HEK293T (cell line): Measurements from ENCODE around the gene BTN1A1.
"Not testable (repeated sequence)": the region's sequence is repeated elsewhere in the genome, so short reads cannot be mapped to it uniquely, and the experiment has no call there.

ENCODE experiments used
- CTCF ChIA-PET: fragments of 350-600 bp; formaldehyde crosslinking; extraction: SDS; loops from one replicate; lab custom pipeline; 2021; ENCODE audit warnings: antibody characterized with exemption, inconsistent platforms; lab: Yijun Ruan, JAX
- POLR2A ChIA-PET: fragments of 350-600 bp; formaldehyde crosslinking; extraction: SDS; loops from one replicate; lab custom pipeline; 2020; ENCODE audit warnings: antibody characterized with exemption, inconsistent platforms; lab: Yijun Ruan, JAX
- DNase-seq: peaks from one replicate; pipeline ENCODE4 v3.0.0; 2012; ENCODE audit warnings: mixed read lengths; ENCODE audit errors: extremely low spot score
- ARNT ChIP-seq: fragments of 450-650 bp; IDR thresholded peaks from 2 replicates; pipeline ENCODE4 v1.6.1; 2017; ENCODE audit warnings: mild to moderate bottlenecking
- BHLHE40 ChIP-seq: fragments of 450-650 bp; IDR thresholded peaks from 2 replicates; pipeline ENCODE4 v1.6.1; 2016; ENCODE audit warnings: mild to moderate bottlenecking, moderate library complexity, borderline replicate concordance
- CTBP1 ChIP-seq: fragments of 450-650 bp; IDR thresholded peaks from 2 replicates; pipeline ENCODE4 v1.6.1; 2016; ENCODE audit warnings: borderline replicate concordance
- ELF4 ChIP-seq: fragments of 450-650 bp; IDR thresholded peaks from 2 replicates; pipeline ENCODE4 v1.6.1; 2017; ENCODE audit warnings: antibody characterized with exemption
- FOXA1 ChIP-seq: fragments of 450-650 bp; IDR thresholded peaks from 2 replicates; pipeline ENCODE4 v1.6.1; 2016; ENCODE audit warnings: mild to moderate bottlenecking
- FOXK2 ChIP-seq: fragments of 450-650 bp; IDR thresholded peaks from 2 replicates; pipeline ENCODE4 v1.6.1; 2016; ENCODE audit warnings: mild to moderate bottlenecking
- FOXM1 ChIP-seq: fragments of 450-650 bp; IDR thresholded peaks from 2 replicates; pipeline ENCODE4 v1.6.1; 2017; ENCODE audit warnings: mild to moderate bottlenecking, borderline replicate concordance
- HDGF ChIP-seq: fragments of 450-650 bp; IDR thresholded peaks from 2 replicates; pipeline ENCODE4 v1.6.1; 2017; ENCODE audit warnings: antibody characterized with exemption, borderline replicate concordance
- L3MBTL2 ChIP-seq: fragments of 450-650 bp; conservative IDR thresholded peaks from 2 replicates; pipeline ENCODE4 v1.6.1; 2016; ENCODE audit warnings: mild to moderate bottlenecking
- LEF1 ChIP-seq: fragments of 450-650 bp; IDR thresholded peaks from 2 replicates; pipeline ENCODE4 v1.6.1; 2017; ENCODE audit warnings: mild to moderate bottlenecking, borderline replicate concordance
- NFRKB ChIP-seq: fragments of 450-650 bp; IDR thresholded peaks from 2 replicates; pipeline ENCODE4 v1.6.1; 2016; ENCODE audit warnings: mild to moderate bottlenecking, moderate library complexity
- SP1 ChIP-seq: fragments of 450-650 bp; IDR thresholded peaks from 2 replicates; pipeline ENCODE4 v1.6.1; 2017
- SUZ12 ChIP-seq: fragments of 450-650 bp; IDR thresholded peaks from 2 replicates; pipeline ENCODE4 v1.6.1; 2016; ENCODE audit warnings: mild to moderate bottlenecking
- TARDBP ChIP-seq: fragments of 450-650 bp; IDR thresholded peaks from 2 replicates; pipeline ENCODE4 v1.6.1; 2016
- ZNF384 ChIP-seq: fragments of 450-650 bp; IDR thresholded peaks from 2 replicates; pipeline ENCODE4 v1.6.1; 2016
- TF ChIP-seq, protein P1 (sequence below): fragments of 450-650 bp; IDR thresholded peaks from 2 replicates; pipeline ENCODE4 v1.6.1; 2016

Gene BTN1A1

DNA sequence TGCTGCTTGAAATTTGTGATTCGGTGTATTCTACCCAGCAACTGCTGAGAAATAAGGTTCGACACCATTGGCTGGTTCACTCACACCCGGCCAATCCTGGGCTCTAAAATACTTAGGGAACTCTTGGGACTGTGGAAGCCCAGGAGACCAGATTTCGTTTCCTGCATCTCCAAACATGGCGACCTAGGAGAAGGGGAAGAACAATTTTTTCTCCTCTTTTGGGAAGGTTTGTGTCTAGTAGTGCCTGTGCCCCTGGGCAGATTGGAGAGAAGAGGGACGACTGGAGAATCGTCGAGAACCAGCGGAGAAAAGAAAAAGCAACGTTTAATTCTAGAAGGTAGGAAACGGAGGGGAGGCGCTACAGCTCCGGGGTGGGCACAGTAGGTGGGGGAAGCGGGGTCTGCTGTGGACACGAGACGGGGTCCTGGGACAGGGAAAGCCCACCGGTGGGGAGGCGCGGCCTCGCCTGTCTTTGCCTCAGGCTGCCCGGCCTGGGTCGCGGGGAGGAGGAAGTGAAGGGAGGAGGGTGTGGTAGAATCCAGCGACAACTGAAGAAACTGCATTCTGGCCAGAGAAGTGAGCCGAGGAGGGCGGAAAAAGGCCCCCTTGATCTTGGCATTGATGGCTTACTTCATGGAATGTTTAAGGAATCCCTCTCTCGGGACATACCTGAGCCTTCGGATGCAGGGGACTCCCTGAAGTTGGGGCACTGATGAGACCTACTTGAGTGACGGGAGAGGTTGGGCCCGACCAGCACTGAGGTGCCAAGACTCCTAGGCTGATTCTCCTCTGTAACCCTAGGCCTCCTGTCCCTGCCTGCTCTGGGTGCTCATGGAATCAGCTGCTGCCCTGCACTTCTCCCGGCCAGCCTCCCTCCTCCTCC, 42.1 kb upstream of the BTN1A1 start, which contains the start of gene BTN2A1:
Gene BTN2A1, plus strand, starts transcription at position 150 of the 883 bp plus-strand sequence. Its CDS starts 682 bp downstream, at position 832.
- TF ChIP-seq, protein P1, sequence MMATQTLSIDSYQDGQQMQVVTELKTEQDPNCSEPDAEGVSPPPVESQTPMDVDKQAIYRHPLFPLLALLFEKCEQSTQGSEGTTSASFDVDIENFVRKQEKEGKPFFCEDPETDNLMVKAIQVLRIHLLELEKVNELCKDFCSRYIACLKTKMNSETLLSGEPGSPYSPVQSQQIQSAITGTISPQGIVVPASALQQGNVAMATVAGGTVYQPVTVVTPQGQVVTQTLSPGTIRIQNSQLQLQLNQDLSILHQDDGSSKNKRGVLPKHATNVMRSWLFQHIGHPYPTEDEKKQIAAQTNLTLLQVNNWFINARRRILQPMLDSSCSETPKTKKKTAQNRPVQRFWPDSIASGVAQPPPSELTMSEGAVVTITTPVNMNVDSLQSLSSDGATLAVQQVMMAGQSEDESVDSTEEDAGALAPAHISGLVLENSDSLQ: 0 out of 2 replicates have a peak, but pooled peaks have one; percentile 18
- no peak for TF ChIP-seq BHLHE40
- DNase-seq: peak; percentile 86
- CTCF ChIA-PET: interaction anchor here (0.5 kb wide), 1 partner anchor 719 kb away, joined by 4 read pairs; no protein-coding TSS in a partner anchor
- POLR2A ChIA-PET: interaction anchor here (1.4 kb wide), 1 partner anchor 80 kb away, joined by 4 read pairs; the partner anchor contains the start of gene HMGN4

DNA sequence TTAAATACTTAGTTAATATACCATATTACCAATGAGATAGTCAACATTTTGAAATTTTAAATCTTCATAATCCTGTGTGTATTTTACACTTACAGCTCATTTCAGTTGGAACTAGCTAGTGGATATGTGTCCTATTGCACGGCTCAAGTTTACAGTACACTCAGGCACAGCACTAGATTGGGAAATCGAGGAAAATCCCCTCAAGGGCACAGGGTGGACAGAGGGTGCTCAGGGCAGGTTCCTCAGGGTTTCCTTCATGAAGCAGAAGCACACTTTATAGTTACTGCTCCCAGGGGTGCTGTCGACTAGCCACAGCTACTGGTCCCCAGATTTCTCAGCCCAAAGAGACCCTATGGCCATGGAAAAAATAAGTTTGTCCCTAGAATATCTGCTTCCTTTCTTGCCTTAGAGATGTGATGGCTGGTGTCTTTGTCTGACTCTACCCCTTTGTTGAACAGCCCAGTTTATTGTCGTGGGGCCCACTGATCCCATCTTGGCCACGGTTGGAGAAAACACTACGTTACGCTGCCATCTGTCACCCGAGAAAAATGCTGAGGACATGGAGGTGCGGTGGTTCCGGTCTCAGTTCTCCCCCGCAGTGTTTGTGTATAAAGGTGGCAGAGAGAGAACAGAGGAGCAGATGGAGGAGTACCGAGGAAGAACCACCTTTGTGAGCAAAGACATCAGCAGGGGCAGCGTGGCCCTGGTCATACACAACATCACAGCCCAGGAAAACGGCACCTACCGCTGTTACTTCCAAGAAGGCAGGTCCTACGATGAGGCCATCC, 40.9 kb upstream of the BTN1A1 start:
- TF ChIP-seq NFRKB (no peak), CTBP1 (no peak), FOXM1 (no peak), ARNT (no peak), ELF4 (no peak), LEF1 (no peak), ZNF384 (no peak), TARDBP (no peak), HDGF (no peak)
- POLR2A ChIA-PET: no interaction called here
- no peak for DNase-seq
- CTCF ChIA-PET: interaction anchor here (0.5 kb wide), 1 partner anchor 718 kb away, joined by 4 read pairs; no protein-coding TSS in a partner anchor

DNA sequence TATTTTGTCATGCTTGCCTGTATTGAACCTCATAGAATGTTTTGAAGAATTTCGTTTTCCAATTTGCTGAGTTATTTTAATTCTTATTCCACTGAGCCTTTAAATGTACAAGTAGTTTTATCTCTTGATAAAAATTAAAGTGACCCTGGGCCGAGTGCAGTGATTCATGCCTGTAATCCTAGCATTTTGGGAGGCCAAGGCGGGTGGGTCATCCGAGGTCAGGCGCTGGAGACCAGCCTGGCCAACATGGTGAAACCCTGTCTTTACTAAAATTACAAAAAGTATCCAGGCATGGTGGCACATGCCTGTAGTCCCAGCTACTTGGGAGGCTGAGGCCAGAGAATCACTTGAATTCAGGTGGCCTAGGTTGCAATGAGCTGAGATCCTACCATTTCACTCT, 38.8 kb upstream of the BTN1A1 start:
- ChIA-PET CTCF (interaction anchor here (0.6 to 0.9 kb wide), 2 partner anchors 78 to 120 kb away, joined by 3 read pairs; partner anchors contain the start of gene BTN2A2), POLR2A (interaction anchor here (1.8 kb wide), 1 partner anchor 12 kb away, joined by 7 read pairs; no protein-coding TSS in a partner anchor)
- not testable (repeated sequence) for DNase-seq

DNA sequence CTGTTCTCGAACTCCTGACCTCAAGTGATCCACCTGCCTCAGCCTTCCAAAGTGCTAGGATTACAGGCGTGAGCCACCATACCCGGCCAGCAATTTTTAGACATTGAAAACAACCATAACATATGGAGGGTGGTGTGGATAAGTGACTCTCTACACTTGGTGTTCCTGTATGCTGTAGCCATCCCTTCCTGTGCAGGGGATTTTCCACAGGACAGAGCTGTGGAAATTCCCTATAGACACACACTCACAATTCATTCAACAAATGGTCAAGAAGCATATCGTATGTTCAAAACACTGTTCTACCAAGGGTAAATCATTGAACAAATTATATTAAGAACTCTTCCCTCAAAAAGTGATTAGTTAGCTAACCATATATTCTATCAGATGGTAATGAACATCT, 36.1 kb upstream of the BTN1A1 start:
- ChIA-PET POLR2A (interaction anchor here (1.6 kb wide), 1 partner anchor 10 kb away, joined by 6 read pairs; no protein-coding TSS in a partner anchor), CTCF (no interaction called here)
- no peak for TF ChIP-seq FOXM1
- TF ChIP-seq TARDBP: no peak
- no peak for TF ChIP-seq HDGF
- TF ChIP-seq FOXK2: no peak
- no peak for TF ChIP-seq BHLHE40
- TF ChIP-seq FOXA1: no peak
- TF ChIP-seq ELF4: no peak
- TF ChIP-seq LEF1: no peak
- TF ChIP-seq, protein P1: no peak
- TF ChIP-seq SUZ12: no peak
- no peak for DNase-seq

DNA sequence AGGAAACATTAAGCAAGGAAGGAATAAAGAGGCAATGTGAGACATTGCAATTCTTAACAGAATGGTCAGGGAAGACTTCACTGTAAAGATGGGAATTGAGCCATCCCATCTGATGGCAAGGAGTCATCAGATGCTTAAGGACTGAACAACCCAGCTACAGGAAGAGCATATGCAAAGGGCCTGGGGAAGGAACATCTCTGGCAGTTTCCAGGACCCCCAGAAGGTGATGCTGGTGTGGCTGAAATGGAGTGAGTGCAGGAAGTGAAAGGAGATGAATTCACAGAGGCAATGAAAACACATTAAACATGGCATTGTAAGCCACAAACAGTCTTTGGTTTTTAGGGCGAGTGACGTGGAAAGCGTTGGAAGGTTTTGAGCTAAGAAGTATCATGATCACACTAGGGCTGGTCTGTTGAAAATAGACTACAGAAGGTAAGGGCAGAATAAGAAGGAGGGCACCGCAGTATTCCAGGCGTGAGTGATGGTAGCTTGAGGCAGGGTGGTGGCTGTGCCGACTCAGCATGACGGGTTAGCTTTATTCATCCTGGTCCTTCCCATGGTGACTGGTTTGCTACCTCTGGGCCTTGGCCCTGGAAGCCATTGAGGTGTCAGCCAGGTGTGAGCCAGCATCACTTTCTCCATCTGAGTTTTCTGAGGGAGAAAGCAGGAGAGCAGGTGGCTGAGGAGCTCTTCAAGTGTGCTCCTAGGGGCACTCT, 35.5 kb upstream of the BTN1A1 start:
- ChIA-PET CTCF (no interaction called here), POLR2A (interaction anchor here (1.6 kb wide), 1 partner anchor 10 kb away, joined by 6 read pairs; no protein-coding TSS in a partner anchor)
- DNase-seq: no peak
- TF ChIP-seq TARDBP: no peak
- no peak for TF ChIP-seq HDGF
- TF ChIP-seq NFRKB: no peak
- TF ChIP-seq FOXM1: no peak

DNA sequence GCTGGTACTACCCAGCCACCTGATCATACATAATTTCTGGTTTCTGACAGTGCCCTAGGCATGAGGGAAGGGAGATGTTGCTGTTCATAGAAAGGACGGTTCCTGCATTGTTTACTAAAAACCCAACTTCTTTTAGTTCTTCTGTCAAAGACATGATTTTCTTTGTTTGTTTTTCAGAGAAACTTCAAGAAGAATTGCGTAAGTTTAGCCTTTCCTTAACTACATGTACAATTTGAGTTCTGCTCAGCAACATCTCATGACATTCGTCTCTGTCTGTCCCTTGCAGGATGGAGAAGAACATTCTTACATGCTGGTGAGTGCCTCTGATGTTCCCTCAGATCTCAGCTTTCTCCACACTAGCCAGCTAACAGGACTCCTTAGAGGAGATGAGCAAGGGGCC, 34.3 kb upstream of the BTN1A1 start:
- TF ChIP-seq SUZ12: no peak
- TF ChIP-seq FOXA1: no peak
- TF ChIP-seq, protein P1: no peak
- no peak for TF ChIP-seq ELF4
- TF ChIP-seq ZNF384: no peak
- TF ChIP-seq NFRKB: no peak
- no peak for TF ChIP-seq HDGF
- no peak for TF ChIP-seq CTBP1
- TF ChIP-seq SP1: no peak
- no peak for TF ChIP-seq ARNT
- no peak for TF ChIP-seq TARDBP
- TF ChIP-seq L3MBTL2: no peak
- TF ChIP-seq FOXK2: no peak
- TF ChIP-seq LEF1: no peak
- TF ChIP-seq BHLHE40: no peak
- no peak for TF ChIP-seq FOXM1
- DNase-seq: no peak
- POLR2A ChIA-PET: no interaction called here
- CTCF ChIA-PET: no interaction called here
